ENCODE data around the gene FOXQ1. TPM values are rescaled to one million over a fixed set of nuclear protein-coding genes. Genes with fewer than 3 reads are reported as not detected.

FOXQ1 gene
- 3.2 TPM for polyA plus RNA-seq (2012; ENCODE audit: insufficient read length, low read depth)

GRCh38 chr6:1311400-1312202, at the start of gene FOXQ1:
TSS of gene FOXQ1 (plus strand) at chr6:1312098. CDS start at chr6:1312705, 607 bp downstream.
- TF ChIP-seq POLR2AphosphoS5 (IDR thresholded peaks at IDR 0.05; ENCODE audit: low read depth, low read length) (no peak), SIN3A (IDR thresholded peaks at IDR 0.05; ENCODE audit: borderline replicate concordance, insufficient read depth, low read length) (no peak), TAF1 (IDR thresholded peaks at IDR 0.05; ENCODE audit: borderline replicate concordance, insufficient read depth, low read length) (no peak), FOXP2 (optimal IDR thresholded peaks at IDR 0.05; ENCODE audit: borderline replicate concordance, extremely low read depth, extremely low read length, insufficient read depth) (no peak), REST (IDR thresholded peaks at IDR 0.05; ENCODE audit: insufficient read depth in 1 of 2, low read depth in 2 of 2, low read length in 2 of 2) (no peak)

GRCh38 chr6:1262704-1263038, 49.2 kb upstream of the FOXQ1 start:
- TF ChIP-seq TAF1 (IDR thresholded peaks at IDR 0.05; ENCODE audit: borderline replicate concordance, insufficient read depth, low read length) = no peak
- no peak for TF ChIP-seq FOXP2 (optimal IDR thresholded peaks at IDR 0.05; ENCODE audit: borderline replicate concordance, extremely low read depth, extremely low read length, insufficient read depth)
- TF ChIP-seq SIN3A (IDR thresholded peaks at IDR 0.05; ENCODE audit: borderline replicate concordance, insufficient read depth, low read length) = no peak

GRCh38 chr6:1263039-1263849, 48.7 kb upstream of the FOXQ1 start:
- no peak for TF ChIP-seq POLR2AphosphoS5 (IDR thresholded peaks at IDR 0.05; ENCODE audit: low read depth, low read length)
- no peak for TF ChIP-seq SIN3A (IDR thresholded peaks at IDR 0.05; ENCODE audit: borderline replicate concordance, insufficient read depth, low read length)
- no peak for TF ChIP-seq FOXP2 (optimal IDR thresholded peaks at IDR 0.05; ENCODE audit: borderline replicate concordance, extremely low read depth, extremely low read length, insufficient read depth)
- TF ChIP-seq TAF1 (IDR thresholded peaks at IDR 0.05; ENCODE audit: borderline replicate concordance, insufficient read depth, low read length) = no peak
- no peak for TF ChIP-seq REST (IDR thresholded peaks at IDR 0.05; ENCODE audit: insufficient read depth in 1 of 2, low read depth in 2 of 2, low read length in 2 of 2)

- no peak for TF ChIP-seq TAF1 (IDR thresholded peaks at IDR 0.05; ENCODE audit: borderline replicate concordance, insufficient read depth, low read length)
- TF ChIP-seq REST (IDR thresholded peaks at IDR 0.05; ENCODE audit: insufficient read depth in 1 of 2, low read depth in 2 of 2, low read length in 2 of 2) = no peak
- no peak for TF ChIP-seq SIN3A (IDR thresholded peaks at IDR 0.05; ENCODE audit: borderline replicate concordance, insufficient read depth, low read length)
- no peak for TF ChIP-seq POLR2AphosphoS5 (IDR thresholded peaks at IDR 0.05; ENCODE audit: low read depth, low read length)
- no peak for TF ChIP-seq FOXP2 (optimal IDR thresholded peaks at IDR 0.05; ENCODE audit: borderline replicate concordance, extremely low read depth, extremely low read length, insufficient read depth)
Observed at GRCh38 chr6:1263850-1264377, 48.0 kb upstream of the FOXQ1 start.
